IPS DF 4.7 (cell line): ENCODE measurements around the gene TRAPPC3.

Experiments used
- DNase-seq: peaks from one replicate; pipeline ENCODE4 v3.0.0-alpha.2; 2013; ENCODE audit warnings: low spot score; ENCODE audit errors: extremely low read depth

Gene TRAPPC3

GRCh38 chr1:36126797-36127500 is 22.3 kb downstream of the TRAPPC3 start:
- DNase-seq = no peak

- no peak for DNase-seq
These were observed 23.1 kb downstream of the TRAPPC3 start for GRCh38 chr1:36126005-36126716.

GRCh38 chr1:36125129-36125991 is 23.9 kb downstream of the TRAPPC3 start, which contains the start of gene COL8A2:
Gene COL8A2 (minus strand): TSS chr1:36125222. CDS start chr1:36100242, 24,980 bp downstream.
- DNase-seq = no peak

GRCh38 chr1:36124404-36125128 is 24.7 kb downstream of the TRAPPC3 start:
- no peak for DNase-seq

GRCh38 chr1:36123356-36123755 is 25.9 kb downstream of the TRAPPC3 start:
- no peak for DNase-seq

GRCh38 chr1:36122062-36123030 is 26.9 kb downstream of the TRAPPC3 start:
- DNase-seq = no peak

- no peak for DNase-seq
These were observed 29.8 kb downstream of the TRAPPC3 start for GRCh38 chr1:36119456-36119855.

- DNase-seq = no peak
These were observed 30.7 kb downstream of the TRAPPC3 start for GRCh38 chr1:36118447-36119204.

GRCh38 chr1:36116901-36117300 is 32.4 kb downstream of the TRAPPC3 start:
- DNase-seq = no peak

GRCh38 chr1:36115931-36116330 is 33.4 kb downstream of the TRAPPC3 start:
- no peak for DNase-seq

- DNase-seq = no peak
These were observed 34.1 kb downstream of the TRAPPC3 start for GRCh38 chr1:36115200-36115669.

- DNase-seq = no peak
These were observed 34.9 kb downstream of the TRAPPC3 start for GRCh38 chr1:36114371-36114770.

- no peak for DNase-seq
These were observed 36.5 kb downstream of the TRAPPC3 start for GRCh38 chr1:36112823-36113222.

- DNase-seq = no peak
These were observed 38.1 kb downstream of the TRAPPC3 start for GRCh38 chr1:36111151-36111550.

GRCh38 chr1:36109041-36109679 is 40.1 kb downstream of the TRAPPC3 start:
- DNase-seq = no peak

- no peak for DNase-seq
These were observed 41.0 kb downstream of the TRAPPC3 start for GRCh38 chr1:36108314-36108713.

- no peak for DNase-seq
These were observed 41.9 kb downstream of the TRAPPC3 start for GRCh38 chr1:36107394-36107793.

GRCh38 chr1:36106269-36106668 is 43.0 kb downstream of the TRAPPC3 start:
- no peak for DNase-seq

GRCh38 chr1:36101546-36101945 is 47.7 kb downstream of the TRAPPC3 start:
- no peak for DNase-seq
